Measurements from ENCODE around the gene SLC35E4.

DNA sequence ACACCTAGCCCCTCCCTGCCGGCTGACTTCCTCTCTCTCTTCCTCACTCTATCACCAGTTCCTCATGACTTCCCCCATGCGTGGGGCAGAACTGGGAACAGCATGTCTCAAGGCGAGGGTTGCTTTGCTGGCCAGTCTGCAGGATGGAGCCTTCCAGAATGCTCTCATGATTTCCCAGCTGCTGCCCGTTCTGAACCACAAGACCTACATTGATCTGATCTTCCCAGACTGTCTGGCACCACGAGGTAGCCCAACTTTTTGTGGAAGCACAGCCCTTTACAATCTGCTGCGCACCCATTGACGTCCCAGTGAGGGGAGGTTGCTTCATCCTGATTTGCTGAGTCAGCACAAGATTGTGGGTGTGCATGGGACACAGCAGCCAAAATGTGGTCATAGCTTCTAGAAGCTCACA, 20.0 kb upstream of the SLC35E4 start:
- no peak for TF ChIP-seq CTCF (IDR thresholded peaks at IDR 0.05; ENCODE audit: poor library complexity)
- TF ChIP-seq EZH2 (IDR thresholded peaks at IDR 0.05; ENCODE audit: borderline replicate concordance): no peak

Measured in hepatocyte (in vitro differentiated cells).